AG04449 (cell line): ENCODE results near the gene HIGD2A.

ENCODE experiments used
- CTCF ChIA-PET: fragments of 350-600 bp; formaldehyde crosslinking; extraction: SDS; loops from one replicate; lab custom pipeline; 2021; ENCODE audit warnings: antibody characterized with exemption; lab: Yijun Ruan, JAX
- POLR2A ChIA-PET: fragments of 400-600, 350-600 bp; formaldehyde crosslinking; extraction: SDS; loops from one replicate; lab custom pipeline; 2020; ENCODE audit warnings: antibody characterized with exemption, inconsistent platforms; lab: Yijun Ruan, JAX
- DNase-seq: peaks from one replicate; pipeline ENCODE4 v3.0.0-alpha.2; 2010; ENCODE audit warnings: low read depth, low spot score
- H3K4me3 ChIP-seq: 2 replicates; pipeline ENCODE4 v1.5.1; 2011; ENCODE audit warnings: low read depth, mild to moderate bottlenecking, control low read depth, low read length
- TF ChIP-seq, protein P1 (sequence below): IDR thresholded peaks from one replicate; pipeline ENCODE4 v1.5.1; 2011; ENCODE audit warnings: mild to moderate bottlenecking, moderate library complexity, low read length, control low read depth, inconsistent platforms; ENCODE audit not compliant: insufficient read depth; ENCODE audit errors: missing control alignments

HIGD2A gene

DNA sequence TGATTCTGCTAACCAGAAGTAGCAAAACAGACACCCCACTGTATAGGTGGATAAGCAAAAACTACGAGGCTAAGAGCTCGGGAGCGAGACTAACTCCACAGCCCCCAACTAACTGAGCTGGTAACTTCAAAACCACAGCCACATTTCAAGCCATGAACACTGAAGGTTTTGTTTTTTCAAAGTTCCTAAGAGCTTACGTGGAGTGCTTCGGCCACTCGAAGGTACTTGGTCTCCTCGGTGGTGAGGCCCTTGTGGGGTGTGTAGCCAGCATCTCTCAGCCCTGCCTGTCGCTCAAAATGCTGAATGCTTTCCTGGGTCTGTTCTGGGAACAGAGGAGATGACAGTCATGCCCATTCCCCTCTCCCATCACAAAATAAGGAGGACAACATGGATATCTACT lies 38.1 kb upstream of the HIGD2A start:
- ChIA-PET POLR2A (no interaction called here), CTCF (no interaction called here)
- DNase-seq: no peak
- TF ChIP-seq, protein P1, sequence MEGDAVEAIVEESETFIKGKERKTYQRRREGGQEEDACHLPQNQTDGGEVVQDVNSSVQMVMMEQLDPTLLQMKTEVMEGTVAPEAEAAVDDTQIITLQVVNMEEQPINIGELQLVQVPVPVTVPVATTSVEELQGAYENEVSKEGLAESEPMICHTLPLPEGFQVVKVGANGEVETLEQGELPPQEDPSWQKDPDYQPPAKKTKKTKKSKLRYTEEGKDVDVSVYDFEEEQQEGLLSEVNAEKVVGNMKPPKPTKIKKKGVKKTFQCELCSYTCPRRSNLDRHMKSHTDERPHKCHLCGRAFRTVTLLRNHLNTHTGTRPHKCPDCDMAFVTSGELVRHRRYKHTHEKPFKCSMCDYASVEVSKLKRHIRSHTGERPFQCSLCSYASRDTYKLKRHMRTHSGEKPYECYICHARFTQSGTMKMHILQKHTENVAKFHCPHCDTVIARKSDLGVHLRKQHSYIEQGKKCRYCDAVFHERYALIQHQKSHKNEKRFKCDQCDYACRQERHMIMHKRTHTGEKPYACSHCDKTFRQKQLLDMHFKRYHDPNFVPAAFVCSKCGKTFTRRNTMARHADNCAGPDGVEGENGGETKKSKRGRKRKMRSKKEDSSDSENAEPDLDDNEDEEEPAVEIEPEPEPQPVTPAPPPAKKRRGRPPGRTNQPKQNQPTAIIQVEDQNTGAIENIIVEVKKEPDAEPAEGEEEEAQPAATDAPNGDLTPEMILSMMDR: no peak
- no peak overlapping the region for H3K4me3 ChIP-seq

DNA sequence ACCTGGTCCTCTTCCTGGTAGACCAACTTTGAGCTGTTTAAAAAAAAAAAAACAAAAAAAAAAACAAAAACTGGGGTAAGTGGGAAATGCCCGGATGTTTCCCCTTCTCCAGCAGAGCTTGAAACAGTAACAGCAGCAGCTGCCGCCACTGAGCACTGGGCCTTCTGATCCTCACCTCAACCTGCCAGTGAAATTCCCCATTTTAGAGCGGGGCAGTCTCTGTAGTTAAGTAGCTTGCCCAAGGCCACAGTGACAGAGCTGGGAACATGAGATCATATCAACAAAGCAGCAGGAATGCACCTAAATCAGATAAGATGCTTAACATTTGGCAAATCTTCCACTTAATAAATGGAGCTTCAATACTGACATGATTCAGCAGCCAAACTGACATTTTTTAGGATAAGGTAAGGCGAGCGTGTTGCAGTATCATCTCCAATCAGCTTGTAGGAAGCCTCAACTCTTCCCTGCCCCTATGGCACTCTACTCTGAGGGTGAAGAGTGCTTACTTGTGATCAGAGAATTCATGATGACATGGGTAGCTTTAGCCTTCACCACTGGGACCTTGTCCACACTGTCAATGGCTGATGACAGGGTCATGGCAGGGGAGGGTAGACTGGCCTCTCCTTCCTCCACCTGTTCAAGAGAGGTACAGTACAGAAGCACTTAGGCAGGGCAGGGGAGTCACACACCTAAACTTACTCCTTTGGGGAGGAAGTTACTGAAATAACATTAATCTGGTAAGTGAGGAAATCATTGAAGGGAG lies 36.3 kb upstream of the HIGD2A start:
- ChIA-PET CTCF (interaction anchor here (1.5 kb wide), 2 partner anchors 9 to 11 kb away, joined by 3 to 4 read pairs; no protein-coding TSS in a partner anchor), POLR2A (interaction anchor here (1.0 to 1.1 kb wide), 2 partner anchors 9 to 13 kb away, joined by 3 to 5 read pairs; partner anchors contain the start of genes ARL10 and KIAA1191)
- TF ChIP-seq, protein P1: no peak
- no peak overlapping the region for H3K4me3 ChIP-seq
- no peak for DNase-seq

DNA sequence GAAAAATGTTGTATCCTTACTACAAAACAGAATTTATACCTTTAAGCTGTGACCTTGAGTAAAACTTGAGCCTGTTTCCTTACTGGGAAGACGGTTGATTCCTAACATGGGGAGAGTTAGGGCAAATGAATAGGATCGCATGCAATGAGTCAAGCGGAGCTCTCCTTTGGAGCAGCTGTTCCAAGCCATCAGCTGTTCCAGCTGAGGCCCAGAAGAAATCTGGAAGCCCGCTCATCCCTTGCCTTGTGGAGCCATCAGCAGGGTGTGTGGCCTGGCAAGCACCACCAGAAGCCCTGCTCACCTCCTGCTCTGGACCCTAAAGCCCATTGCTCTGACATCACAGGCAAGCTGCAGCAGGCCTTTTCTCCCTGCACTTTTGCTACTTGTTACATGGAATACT lies 35.0 kb upstream of the HIGD2A start:
- POLR2A ChIA-PET: no interaction called here
- DNase-seq: no peak
- H3K4me3 ChIP-seq: no peak overlapping the region
- CTCF ChIA-PET: no interaction called here
- TF ChIP-seq, protein P1: no peak

DNA sequence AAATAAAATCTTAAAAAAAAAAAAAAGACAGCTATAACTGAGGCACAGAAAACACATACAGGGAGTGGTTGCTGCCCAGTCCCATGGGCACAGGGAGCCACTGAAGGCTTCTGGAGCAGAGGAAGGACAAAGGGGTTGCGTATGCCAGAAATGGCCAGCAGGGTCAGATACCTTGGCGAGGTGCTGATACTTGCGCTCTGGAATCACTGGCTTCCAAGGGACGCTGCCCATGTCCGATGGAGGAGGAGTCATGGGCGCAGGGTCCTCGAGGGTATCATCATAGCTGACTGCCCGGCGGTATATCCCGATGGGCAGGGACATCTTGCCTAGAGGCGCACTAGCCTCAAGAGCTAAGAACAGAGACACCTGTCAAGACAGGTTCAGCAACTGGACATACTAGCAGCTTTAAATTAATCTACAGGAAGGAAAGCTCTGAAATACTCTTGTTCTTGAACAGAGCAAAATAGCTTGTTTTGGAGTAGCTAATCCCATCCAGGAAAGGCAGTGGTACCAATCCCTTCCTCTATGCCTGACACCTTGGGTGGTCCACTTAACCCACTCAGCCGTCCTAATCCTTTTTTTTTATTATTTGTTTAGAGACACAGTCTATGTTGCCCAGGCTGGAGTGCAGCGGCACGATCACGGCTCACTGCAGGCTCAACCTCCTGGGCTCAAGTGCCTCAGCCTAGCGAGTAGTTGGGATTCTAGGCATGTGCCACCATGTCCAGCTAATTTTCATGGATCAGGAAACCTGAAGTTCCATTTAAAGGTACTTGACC lies 33.0 kb upstream of the HIGD2A start:
- ChIA-PET POLR2A (no interaction called here), CTCF (no interaction called here)
- TF ChIP-seq, protein P1: no peak
- DNase-seq: no peak
- H3K4me3 ChIP-seq: no peak overlapping the region

DNA sequence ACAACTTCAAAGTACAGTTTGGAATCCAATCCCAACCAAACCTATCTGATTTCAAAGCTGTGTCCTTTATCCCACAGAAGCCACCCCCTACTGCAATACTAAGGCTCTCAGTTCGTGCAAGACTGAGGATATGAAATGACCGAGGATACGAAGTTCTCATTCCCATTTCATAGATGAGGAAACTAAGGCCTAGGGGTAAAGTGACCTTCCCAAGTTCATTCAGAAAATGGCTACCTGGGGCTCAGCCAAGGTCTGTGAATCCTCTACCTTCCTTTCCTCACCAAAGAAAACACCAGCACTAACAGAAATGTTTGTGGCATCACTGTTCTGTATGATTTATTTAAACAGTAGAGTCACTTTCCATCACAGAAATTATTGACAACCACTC lies 32.4 kb upstream of the HIGD2A start:
- DNase-seq: no peak
- POLR2A ChIA-PET: no interaction called here
- CTCF ChIA-PET: no interaction called here
- TF ChIP-seq, protein P1: no peak
- no peak overlapping the region for H3K4me3 ChIP-seq

DNA sequence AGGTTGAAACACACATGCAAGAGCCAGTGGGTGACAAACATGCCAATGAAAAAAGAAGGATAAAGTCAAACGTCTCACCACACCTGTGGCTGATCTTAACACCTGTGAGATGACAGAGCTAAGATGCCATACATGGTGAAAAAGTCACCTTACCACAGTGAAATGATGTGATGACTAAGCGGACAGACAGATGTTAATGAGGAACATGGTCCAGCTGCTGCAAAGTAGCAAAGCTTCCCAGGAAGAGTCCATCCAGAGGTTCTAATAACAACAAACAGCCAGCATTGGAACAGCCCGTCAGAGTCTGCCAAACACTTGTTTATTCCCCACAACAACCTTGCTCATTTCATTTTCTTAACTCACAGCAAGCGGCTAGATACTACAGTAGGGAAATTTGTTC lies 28.9 kb upstream of the HIGD2A start:
- peak overlapping the region; percentile 20 for H3K4me3 ChIP-seq
- ChIA-PET CTCF (interaction anchor here (1.6 kb wide), 1 partner anchor 88 kb away, joined by 3 read pairs; no protein-coding TSS in a partner anchor), POLR2A (no interaction called here)
- DNase-seq: no peak
- TF ChIP-seq, protein P1: no peak
